Type B pancreatic cell (in vitro differentiated cells): ENCODE results near the gene IPO9. TPM values are rescaled to one million over a fixed set of nuclear protein-coding genes. Genes with fewer than 3 reads are reported as not detected.
"Not testable (repeated sequence)": the region's sequence is repeated elsewhere in the genome, so short reads cannot be mapped to it uniquely, and the experiment has no call there.

ENCODE experiments used
- DNase-seq: peaks from one replicate; pipeline ENCODE4 v3.0.0; 2021; ENCODE audit warnings: mixed read lengths; ENCODE audit not compliant: unreplicated experiment; ENCODE audit errors: extremely low spot score
- H3K27ac Mint-ChIP-seq: 2 replicates; pipeline ENCODE4 v1.8.0; 2021; ENCODE audit warnings: mild to moderate bottlenecking, mixed read lengths
- H3K27me3 Mint-ChIP-seq: 2 replicates; pipeline ENCODE4 v1.8.0; 2021; ENCODE audit warnings: mixed read lengths
- H3K36me3 Mint-ChIP-seq: 2 replicates; pipeline ENCODE4 v1.8.0; 2021; ENCODE audit warnings: mixed read lengths
- H3K4me1 Mint-ChIP-seq: one replicate; pipeline ENCODE4 v1.8.0; 2021; ENCODE audit warnings: mixed read lengths; ENCODE audit not compliant: unreplicated experiment
- H3K4me3 Mint-ChIP-seq: 2 replicates; pipeline ENCODE4 v1.8.0; 2021; ENCODE audit warnings: mild to moderate bottlenecking, mixed read lengths
- H3K9me3 Mint-ChIP-seq: 2 replicates; pipeline ENCODE4 v1.8.0; 2021; ENCODE audit warnings: mixed read lengths
- total RNA-seq: library from RNA; stranded (reverse); gene quantifications from 2 replicates; pipeline ENCODE4 v1.2.1, GENCODE V29; 2021; ENCODE audit warnings: low replicate concordance
- TF ChIP-seq, protein P1 (sequence below): fragments of 200-600 bp; sonication (generic); conservative IDR thresholded peaks from 2 replicates; pipeline ENCODE4 v1.5.0; 2021; ENCODE audit warnings: antibody characterized with exemption, mild to moderate bottlenecking

Gene IPO9
- total RNA-seq, 1 donor from 2014 or later: 92.4 TPM

DNA sequence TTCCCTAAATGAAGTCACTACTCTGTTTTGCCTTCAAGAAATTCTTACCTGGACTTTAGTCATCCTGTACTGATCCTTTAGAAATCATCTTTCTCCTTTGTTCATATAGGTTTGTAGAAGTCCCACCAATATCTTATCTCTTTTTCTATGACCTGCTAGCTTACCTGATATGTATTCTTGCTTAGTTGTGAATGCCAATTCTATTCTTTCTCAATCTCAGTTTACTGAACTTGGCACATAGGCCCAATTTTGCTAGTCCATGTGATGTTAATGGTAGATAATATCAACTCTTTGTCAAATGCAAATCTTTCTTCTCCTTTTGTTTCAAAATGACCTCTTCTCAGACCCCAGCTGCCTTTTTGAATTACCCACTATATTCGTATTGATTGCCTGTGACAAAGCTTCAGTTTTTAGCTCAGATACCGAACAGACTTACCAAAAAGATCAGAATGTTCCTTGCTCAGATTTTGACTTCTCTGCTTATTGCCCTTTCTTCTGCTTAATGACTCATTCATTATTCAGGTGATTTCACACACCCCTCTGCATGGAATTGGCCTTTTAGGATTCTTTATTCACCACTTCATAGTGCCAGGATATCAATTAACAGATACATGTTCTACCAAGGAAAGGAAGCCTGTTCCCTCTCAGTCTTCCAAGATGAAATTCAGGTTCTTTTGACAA lies 20.6 kb downstream of the IPO9 start:
- Mint-ChIP-seq H3K9me3 (no peaks in the 10 kb centered on the region), H3K27me3 (no peaks in the 10 kb centered on the region), H3K36me3 (peaks cover 29% of the 10 kb centered on the region), H3K27ac (peak overlapping the region; percentile 52), H3K4me3 (no peak overlapping the region), H3K4me1 (peaks cover 7% of the 10 kb centered on the region)
- TF ChIP-seq, protein P1, sequence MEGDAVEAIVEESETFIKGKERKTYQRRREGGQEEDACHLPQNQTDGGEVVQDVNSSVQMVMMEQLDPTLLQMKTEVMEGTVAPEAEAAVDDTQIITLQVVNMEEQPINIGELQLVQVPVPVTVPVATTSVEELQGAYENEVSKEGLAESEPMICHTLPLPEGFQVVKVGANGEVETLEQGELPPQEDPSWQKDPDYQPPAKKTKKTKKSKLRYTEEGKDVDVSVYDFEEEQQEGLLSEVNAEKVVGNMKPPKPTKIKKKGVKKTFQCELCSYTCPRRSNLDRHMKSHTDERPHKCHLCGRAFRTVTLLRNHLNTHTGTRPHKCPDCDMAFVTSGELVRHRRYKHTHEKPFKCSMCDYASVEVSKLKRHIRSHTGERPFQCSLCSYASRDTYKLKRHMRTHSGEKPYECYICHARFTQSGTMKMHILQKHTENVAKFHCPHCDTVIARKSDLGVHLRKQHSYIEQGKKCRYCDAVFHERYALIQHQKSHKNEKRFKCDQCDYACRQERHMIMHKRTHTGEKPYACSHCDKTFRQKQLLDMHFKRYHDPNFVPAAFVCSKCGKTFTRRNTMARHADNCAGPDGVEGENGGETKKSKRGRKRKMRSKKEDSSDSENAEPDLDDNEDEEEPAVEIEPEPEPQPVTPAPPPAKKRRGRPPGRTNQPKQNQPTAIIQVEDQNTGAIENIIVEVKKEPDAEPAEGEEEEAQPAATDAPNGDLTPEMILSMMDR: no peak
- DNase-seq: no peak

DNA sequence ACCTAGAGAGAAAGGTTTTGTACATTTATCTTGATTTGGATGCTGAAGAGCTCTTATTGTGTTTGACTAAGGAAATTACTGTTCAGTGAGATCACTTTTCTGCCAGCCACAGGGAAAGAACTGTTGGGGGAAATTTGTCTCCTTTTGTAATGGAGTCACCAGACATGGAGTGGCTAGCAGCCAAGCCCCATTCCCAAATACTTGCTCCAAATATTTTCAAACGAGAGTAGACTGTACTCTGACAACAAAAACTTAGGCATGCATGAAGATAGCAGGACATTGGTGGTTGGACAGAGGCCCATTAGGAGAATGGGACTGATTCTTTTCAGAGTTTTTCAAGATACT lies 21.1 kb downstream of the IPO9 start:
- peaks cover 34% of the 10 kb centered on the region for H3K36me3 Mint-ChIP-seq
- H3K27me3 Mint-ChIP-seq: no peaks in the 10 kb centered on the region
- TF ChIP-seq, protein P1: no peak
- H3K4me3 Mint-ChIP-seq: no peak overlapping the region
- H3K9me3 Mint-ChIP-seq: no peaks in the 10 kb centered on the region
- H3K4me1 Mint-ChIP-seq: peaks cover 7% of the 10 kb centered on the region
- H3K27ac Mint-ChIP-seq: peak overlapping the region; percentile 52
- DNase-seq: no peak

DNA sequence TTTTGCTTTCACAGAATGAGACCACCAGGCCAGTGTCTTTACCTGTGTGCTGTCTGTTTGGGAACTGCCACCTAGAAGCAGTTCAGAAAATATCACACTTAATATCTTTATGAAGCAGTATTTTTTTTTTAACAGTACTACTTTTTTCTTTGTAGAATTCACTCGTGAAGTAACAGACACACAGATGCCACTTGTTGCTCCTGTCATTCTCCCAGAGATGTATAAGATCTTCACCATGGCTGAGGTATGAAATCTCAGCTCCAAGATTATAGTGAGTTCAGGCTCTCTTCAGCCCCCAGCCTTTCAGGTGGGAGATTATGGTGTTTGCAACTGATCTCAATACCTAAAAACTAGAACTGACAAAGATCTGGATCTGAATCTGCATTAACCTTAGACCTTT lies 23.0 kb downstream of the IPO9 start:
- Mint-ChIP-seq H3K36me3 (peaks cover 44% of the 10 kb centered on the region), H3K9me3 (no peaks in the 10 kb centered on the region), H3K27me3 (no peaks in the 10 kb centered on the region), H3K27ac (no peak overlapping the region), H3K4me1 (peaks cover 7% of the 10 kb centered on the region), H3K4me3 (no peak overlapping the region)
- no peak for DNase-seq
- TF ChIP-seq, protein P1: no peak

DNA sequence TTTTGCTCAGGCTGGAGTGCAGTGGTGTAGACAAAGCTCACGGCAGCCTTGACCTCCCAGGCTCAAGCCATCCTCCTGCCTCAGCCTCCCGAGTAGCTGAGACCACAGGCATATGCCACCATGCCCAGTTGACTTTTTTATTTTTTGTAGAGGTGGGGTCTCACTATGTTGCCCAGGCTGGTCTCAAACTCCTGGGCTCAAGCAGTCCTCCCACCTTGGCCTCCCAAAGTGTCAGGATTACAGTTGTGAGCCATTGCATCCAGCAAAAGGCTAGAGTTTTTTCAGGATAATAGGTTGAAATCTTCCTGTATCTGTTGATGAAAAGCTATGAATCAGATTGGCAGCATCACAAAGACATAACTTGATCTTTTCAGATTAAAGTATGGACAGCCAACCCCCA lies 27.8 kb downstream of the IPO9 start:
- not testable (repeated sequence) for H3K4me3 Mint-ChIP-seq, H3K4me1 Mint-ChIP-seq, H3K9me3 Mint-ChIP-seq, DNase-seq, H3K27me3 Mint-ChIP-seq, H3K27ac Mint-ChIP-seq
- H3K36me3 Mint-ChIP-seq: peaks cover 52% of the 10 kb centered on the region

DNA sequence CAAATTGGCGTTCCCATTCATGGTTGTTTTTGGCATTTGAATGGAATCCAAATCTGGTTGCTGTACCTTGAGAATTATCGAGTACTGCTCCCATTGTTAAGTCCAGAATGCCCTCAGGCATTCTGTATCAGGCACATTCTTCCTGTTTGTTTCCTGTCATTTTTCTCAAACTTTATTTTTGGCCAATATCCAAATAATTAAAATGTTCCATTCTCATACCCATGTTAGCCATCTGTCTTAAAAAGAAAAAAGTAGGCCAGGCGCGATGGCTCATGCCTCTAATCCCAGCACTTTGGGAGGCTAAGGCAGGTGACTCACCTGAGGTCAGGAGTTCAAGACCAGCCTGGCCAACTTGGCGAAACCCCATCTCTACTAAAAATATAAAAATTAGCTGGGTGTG lies 30.5 kb downstream of the IPO9 start:
- TF ChIP-seq, protein P1: no peak
- DNase-seq: no peak
- no peak overlapping the region for H3K27ac Mint-ChIP-seq
- H3K4me1 Mint-ChIP-seq: no peaks in the 10 kb centered on the region
- H3K9me3 Mint-ChIP-seq: no peaks in the 10 kb centered on the region
- no peaks in the 10 kb centered on the region for H3K27me3 Mint-ChIP-seq
- no peak overlapping the region for H3K4me3 Mint-ChIP-seq
- H3K36me3 Mint-ChIP-seq: peaks cover 44% of the 10 kb centered on the region

DNA sequence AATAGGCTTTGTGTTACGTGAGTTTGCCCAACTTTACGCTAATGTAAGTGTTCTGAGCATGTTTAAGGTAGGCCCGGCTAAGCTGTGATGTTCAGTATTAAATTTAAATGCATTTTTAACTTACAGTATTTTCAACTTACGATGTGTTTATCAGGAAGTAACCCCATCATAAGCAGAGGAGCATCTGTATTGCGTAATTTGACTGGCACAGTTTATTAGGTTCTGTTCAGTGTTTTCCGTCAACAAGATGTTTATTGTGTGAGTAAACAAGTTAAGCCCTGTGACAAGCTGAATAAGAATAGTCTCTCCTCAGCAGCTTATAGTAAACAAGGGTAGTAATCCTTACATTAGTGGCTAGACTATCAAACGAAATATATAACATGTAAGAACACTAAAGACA lies 32.5 kb downstream of the IPO9 start:
- no peak for DNase-seq
- H3K9me3 Mint-ChIP-seq: no peaks in the 10 kb centered on the region
- no peak overlapping the region for H3K4me3 Mint-ChIP-seq
- H3K27ac Mint-ChIP-seq: no peak overlapping the region
- H3K4me1 Mint-ChIP-seq: no peaks in the 10 kb centered on the region
- TF ChIP-seq, protein P1: no peak
- peaks cover 31% of the 10 kb centered on the region for H3K36me3 Mint-ChIP-seq
- no peaks in the 10 kb centered on the region for H3K27me3 Mint-ChIP-seq
